ENCODE results near the gene ANKS1A.
"Not testable (repeated sequence)": the region's sequence is repeated elsewhere in the genome, so short reads cannot be mapped to it uniquely, and the experiment has no call there.

ANKS1A gene

GRCh38 chr6:34993213-34993612, 104.2 kb downstream of the ANKS1A start (continued):
- TF ChIP-seq ZNF549 (tag by site-specific recombination; IDR thresholded peaks at IDR 0.05) (no peak), ZNF658 (tag by site-specific recombination; IDR thresholded peaks at IDR 0.05) (no peak), ZNF416 (tag by site-specific recombination; IDR thresholded peaks at IDR 0.05) (no peak), ZNF157 (tag by site-specific recombination; IDR thresholded peaks at IDR 0.05) (no peak), ZNF426 (tag by site-specific recombination; IDR thresholded peaks at IDR 0.05) (no peak), ZBTB8A (tag by site-specific recombination; IDR thresholded peaks at IDR 0.05) (no peak), ZNF2 (tag by site-specific recombination; IDR thresholded peaks at IDR 0.05) (no peak), ZBTB21 (tag by site-specific recombination; IDR thresholded peaks at IDR 0.05) (no peak), ZNF560 (tag by site-specific recombination; IDR thresholded peaks at IDR 0.05; ENCODE audit: borderline replicate concordance) (no peak)
- TF ChIP-seq, protein P1, sequence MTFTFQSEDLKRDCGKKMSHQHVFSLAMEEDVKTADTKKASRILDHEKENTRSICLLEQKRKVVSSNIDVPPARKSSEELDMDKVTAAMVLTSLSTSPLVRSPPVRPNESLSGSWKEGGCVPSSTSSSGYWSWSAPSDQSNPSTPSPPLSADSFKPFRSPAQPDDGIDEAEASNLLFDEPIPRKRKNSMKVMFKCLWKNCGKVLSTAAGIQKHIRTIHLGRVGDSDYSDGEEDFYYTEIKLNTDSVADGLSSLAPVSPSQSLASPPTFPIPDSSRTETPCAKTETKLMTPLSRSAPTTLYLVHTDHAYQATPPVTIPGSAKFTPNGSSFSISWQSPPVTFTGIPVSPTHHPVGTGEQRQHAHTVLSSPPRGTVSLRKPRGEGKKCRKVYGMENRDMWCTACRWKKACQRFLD (tag by site-specific recombination; IDR thresholded peaks at IDR 0.05), result no peak
- TF ChIP-seq, protein P2, sequence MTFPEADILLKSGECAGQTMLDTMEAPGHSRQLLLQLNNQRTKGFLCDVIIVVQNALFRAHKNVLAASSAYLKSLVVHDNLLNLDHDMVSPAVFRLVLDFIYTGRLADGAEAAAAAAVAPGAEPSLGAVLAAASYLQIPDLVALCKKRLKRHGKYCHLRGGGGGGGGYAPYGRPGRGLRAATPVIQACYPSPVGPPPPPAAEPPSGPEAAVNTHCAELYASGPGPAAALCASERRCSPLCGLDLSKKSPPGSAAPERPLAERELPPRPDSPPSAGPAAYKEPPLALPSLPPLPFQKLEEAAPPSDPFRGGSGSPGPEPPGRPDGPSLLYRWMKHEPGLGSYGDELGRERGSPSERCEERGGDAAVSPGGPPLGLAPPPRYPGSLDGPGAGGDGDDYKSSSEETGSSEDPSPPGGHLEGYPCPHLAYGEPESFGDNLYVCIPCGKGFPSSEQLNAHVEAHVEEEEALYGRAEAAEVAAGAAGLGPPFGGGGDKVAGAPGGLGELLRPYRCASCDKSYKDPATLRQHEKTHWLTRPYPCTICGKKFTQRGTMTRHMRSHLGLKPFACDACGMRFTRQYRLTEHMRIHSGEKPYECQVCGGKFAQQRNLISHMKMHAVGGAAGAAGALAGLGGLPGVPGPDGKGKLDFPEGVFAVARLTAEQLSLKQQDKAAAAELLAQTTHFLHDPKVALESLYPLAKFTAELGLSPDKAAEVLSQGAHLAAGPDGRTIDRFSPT (tag by site-specific recombination; IDR thresholded peaks at IDR 0.05), result no peak

GRCh38 chr6:34994693-34995092, 105.6 kb downstream of the ANKS1A start:
- ChIA-PET POLR2A (no interaction called here), CTCF (interaction anchor here (0.6 to 1.4 kb wide), 2 partner anchors 8 to 535 kb away, joined by 3 to 10 read pairs; no protein-coding TSS in a partner anchor)
- no peak for TF ChIP-seq ZNF174 (tag by site-specific recombination; IDR thresholded peaks at IDR 0.05)
- TF ChIP-seq, protein P3, sequence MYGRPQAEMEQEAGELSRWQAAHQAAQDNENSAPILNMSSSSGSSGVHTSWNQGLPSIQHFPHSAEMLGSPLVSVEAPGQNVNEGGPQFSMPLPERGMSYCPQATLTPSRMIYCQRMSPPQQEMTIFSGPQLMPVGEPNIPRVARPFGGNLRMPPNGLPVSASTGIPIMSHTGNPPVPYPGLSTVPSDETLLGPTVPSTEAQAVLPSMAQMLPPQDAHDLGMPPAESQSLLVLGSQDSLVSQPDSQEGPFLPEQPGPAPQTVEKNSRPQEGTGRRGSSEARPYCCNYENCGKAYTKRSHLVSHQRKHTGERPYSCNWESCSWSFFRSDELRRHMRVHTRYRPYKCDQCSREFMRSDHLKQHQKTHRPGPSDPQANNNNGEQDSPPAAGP (tag by site-specific recombination; IDR thresholded peaks at IDR 0.05), result no peak
- Histone ChIP-seq H3K4me3 (ENCODE audit: low read depth, low read length) (no peak overlapping the region), H3K27ac (ENCODE audit: extremely low read depth, low read depth, low read length) (no peak overlapping the region), H3K4me1 (ENCODE audit: control insufficient read depth, insufficient read depth, low read length) (no peaks in the 10 kb centered on the region), H3K9me3 (ENCODE audit: control insufficient read depth, insufficient read depth, low read depth, low read length) (no peaks in the 10 kb centered on the region), H3K36me3 (ENCODE audit: control insufficient read depth in 2 of 2, insufficient read depth in 1 of 2, low read length in 2 of 2) (peaks cover 9 to 43% of the 10 kb centered on the region in 2 experiments; a peak in 2 of 3 replicates)

GRCh38 chr6:34998417-34998816, 109.4 kb downstream of the ANKS1A start:
- H3K4me1 ChIP-seq (ENCODE audit: control insufficient read depth, insufficient read depth, low read length); H3K9me3 ChIP-seq (ENCODE audit: control insufficient read depth, insufficient read depth, low read depth, low read length); POLR2A ChIA-PET; H3K27ac ChIP-seq (ENCODE audit: extremely low read depth, low read depth, low read length); H3K4me3 ChIP-seq (ENCODE audit: low read depth, low read length): not testable (repeated sequence)
- H3K36me3 ChIP-seq (ENCODE audit: control insufficient read depth in 2 of 2, insufficient read depth in 1 of 2, low read length in 2 of 2), result peaks cover 9 to 20% of the 10 kb centered on the region in 2 experiments; a peak in 2 of 3 replicates
- CTCF ChIA-PET, result interaction anchor here (0.6 to 1.5 kb wide), 7 partner anchors 10 to 242 kb away, joined by 3 to 6 read pairs (median 3); no protein-coding TSS in a partner anchor

DNA sequence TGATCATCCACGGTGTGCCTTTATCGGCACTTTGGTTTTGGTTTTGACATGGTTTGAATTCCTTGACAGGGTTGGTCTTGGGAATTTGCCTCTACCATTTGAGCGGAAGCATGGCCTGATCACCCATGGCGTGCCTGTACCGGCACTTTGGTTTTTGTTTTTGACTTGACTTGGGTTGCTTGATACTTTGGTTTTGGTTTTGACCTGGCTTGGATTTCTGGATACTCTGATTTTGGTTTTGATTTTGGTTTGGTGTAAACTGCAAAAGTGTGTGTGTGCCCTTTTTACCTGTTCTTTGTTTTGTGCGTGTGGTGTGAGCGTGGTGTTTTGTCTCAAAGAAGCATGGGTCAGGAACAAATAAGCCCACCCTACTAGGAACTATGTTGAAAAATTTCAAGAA, 110.1 kb downstream of the ANKS1A start:
- H3K4me1 ChIP-seq (ENCODE audit: control insufficient read depth, insufficient read depth, low read length); POLR2A ChIA-PET; H3K4me3 ChIP-seq (ENCODE audit: low read depth, low read length); H3K9me3 ChIP-seq (ENCODE audit: control insufficient read depth, insufficient read depth, low read depth, low read length); CTCF ChIA-PET; H3K27ac ChIP-seq (ENCODE audit: extremely low read depth, low read depth, low read length): not testable (repeated sequence)
- H3K36me3 ChIP-seq (ENCODE audit: control insufficient read depth in 2 of 2, insufficient read depth in 1 of 2, low read length in 2 of 2), result peaks cover 5 to 13% of the 10 kb centered on the region in 2 experiments; a peak in 2 of 3 replicates

DNA sequence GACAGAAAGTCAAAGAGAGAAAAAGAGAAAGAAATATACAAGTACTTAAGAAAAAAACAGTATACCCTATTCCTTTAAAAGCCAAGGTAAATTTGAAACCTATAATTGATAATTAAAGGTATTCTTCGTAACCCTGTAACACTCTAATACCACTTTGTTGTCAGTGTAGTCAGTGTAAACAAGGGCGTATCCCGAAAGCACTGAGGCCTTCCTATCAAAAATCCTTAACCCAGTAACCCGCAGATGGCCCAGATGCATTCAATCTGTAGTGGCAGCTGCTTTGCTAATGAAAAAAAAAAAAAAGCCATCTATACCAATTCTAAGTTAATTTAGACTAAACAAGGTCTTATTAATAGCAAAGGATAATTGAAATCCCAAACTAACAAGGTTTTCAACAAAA, 110.9 kb downstream of the ANKS1A start:
- POLR2A ChIA-PET; H3K4me3 ChIP-seq (ENCODE audit: low read depth, low read length); H3K36me3 ChIP-seq (ENCODE audit: control insufficient read depth in 2 of 2, insufficient read depth in 1 of 2, low read length in 2 of 2); H3K27ac ChIP-seq (ENCODE audit: extremely low read depth, low read depth, low read length); CTCF ChIA-PET; H3K9me3 ChIP-seq (ENCODE audit: control insufficient read depth, insufficient read depth, low read depth, low read length); H3K4me1 ChIP-seq (ENCODE audit: control insufficient read depth, insufficient read depth, low read length): not testable (repeated sequence)

GRCh38 chr6:35001349-35001748, 112.3 kb downstream of the ANKS1A start:
- H3K36me3 ChIP-seq (ENCODE audit: control insufficient read depth in 2 of 2, insufficient read depth in 1 of 2, low read length in 2 of 2); POLR2A ChIA-PET; H3K4me1 ChIP-seq (ENCODE audit: control insufficient read depth, insufficient read depth, low read length); H3K9me3 ChIP-seq (ENCODE audit: control insufficient read depth, insufficient read depth, low read depth, low read length); H3K4me3 ChIP-seq (ENCODE audit: low read depth, low read length); H3K27ac ChIP-seq (ENCODE audit: extremely low read depth, low read depth, low read length): not testable (repeated sequence)
- CTCF ChIA-PET, result interaction anchor here (0.7 to 2.8 kb wide), 3 partner anchors 15 to 91 kb away, joined by 3 to 13 read pairs (median 6); no protein-coding TSS in a partner anchor

GRCh38 chr6:35003886-35004530, 115.0 kb downstream of the ANKS1A start:
- H3K36me3 ChIP-seq (ENCODE audit: control insufficient read depth in 2 of 2, insufficient read depth in 1 of 2, low read length in 2 of 2); H3K4me1 ChIP-seq (ENCODE audit: control insufficient read depth, insufficient read depth, low read length); POLR2A ChIA-PET; H3K4me3 ChIP-seq (ENCODE audit: low read depth, low read length); H3K27ac ChIP-seq (ENCODE audit: extremely low read depth, low read depth, low read length); H3K9me3 ChIP-seq (ENCODE audit: control insufficient read depth, insufficient read depth, low read depth, low read length): not testable (repeated sequence)
- CTCF ChIA-PET, result interaction anchor here (1.1 to 1.9 kb wide), 2 partner anchors 17 to 135 kb away, joined by 4 to 5 read pairs; no protein-coding TSS in a partner anchor

Measured in HEK293 (cell line).